ENCODE results near the gene DIPK2A. TPM values are rescaled to one million over a fixed set of nuclear protein-coding genes. Genes with fewer than 3 reads are reported as not detected.

The DIPK2A gene
- total RNA-seq, 1 experiment from 2014 or later: 11.0 TPM

GRCh38 chr3:143928541-143929255, 42.9 kb upstream of the DIPK2A start (continued):
- TF ChIP-seq, protein P1, sequence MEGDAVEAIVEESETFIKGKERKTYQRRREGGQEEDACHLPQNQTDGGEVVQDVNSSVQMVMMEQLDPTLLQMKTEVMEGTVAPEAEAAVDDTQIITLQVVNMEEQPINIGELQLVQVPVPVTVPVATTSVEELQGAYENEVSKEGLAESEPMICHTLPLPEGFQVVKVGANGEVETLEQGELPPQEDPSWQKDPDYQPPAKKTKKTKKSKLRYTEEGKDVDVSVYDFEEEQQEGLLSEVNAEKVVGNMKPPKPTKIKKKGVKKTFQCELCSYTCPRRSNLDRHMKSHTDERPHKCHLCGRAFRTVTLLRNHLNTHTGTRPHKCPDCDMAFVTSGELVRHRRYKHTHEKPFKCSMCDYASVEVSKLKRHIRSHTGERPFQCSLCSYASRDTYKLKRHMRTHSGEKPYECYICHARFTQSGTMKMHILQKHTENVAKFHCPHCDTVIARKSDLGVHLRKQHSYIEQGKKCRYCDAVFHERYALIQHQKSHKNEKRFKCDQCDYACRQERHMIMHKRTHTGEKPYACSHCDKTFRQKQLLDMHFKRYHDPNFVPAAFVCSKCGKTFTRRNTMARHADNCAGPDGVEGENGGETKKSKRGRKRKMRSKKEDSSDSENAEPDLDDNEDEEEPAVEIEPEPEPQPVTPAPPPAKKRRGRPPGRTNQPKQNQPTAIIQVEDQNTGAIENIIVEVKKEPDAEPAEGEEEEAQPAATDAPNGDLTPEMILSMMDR (IDR thresholded peaks at IDR 0.05 in 2 of 3, conservative IDR thresholded peaks at IDR 0.05 in 1 of 3; ENCODE audit: borderline replicate concordance in 1 of 3, insufficient read depth in 1 of 3, low read depth in 2 of 3, low read length in 2 of 3): no peak
- TF ChIP-seq SIN3A (IDR thresholded peaks at IDR 0.05; ENCODE audit: low read depth): no peak
- no peak for TF ChIP-seq SP1 (IDR thresholded peaks at IDR 0.05; ENCODE audit: low read depth)
- TF ChIP-seq FOSL1 (IDR thresholded peaks at IDR 0.05; ENCODE audit: low read depth): no peak
- no peak for TF ChIP-seq EGR1 (IDR thresholded peaks at IDR 0.05; ENCODE audit: low read depth)
- TF ChIP-seq EZH2phosphoT487 (IDR thresholded peaks at IDR 0.05; ENCODE audit: borderline replicate concordance): no peak

GRCh38 chr3:143934791-143935190, 36.8 kb upstream of the DIPK2A start:
- Histone ChIP-seq H3K9me3 (ENCODE audit: control insufficient read depth in 1 of 2, insufficient read depth in 1 of 2, low read depth in 1 of 2, low read length in 2 of 2) (no peaks in the 10 kb centered on the region), H3K4me3 (replicated peaks in 1 of 2; ENCODE audit: low read depth in 1 of 2, low read length in 2 of 2) (no peak overlapping the region), H2AFZ (ENCODE audit: low read depth, low read length, poor library complexity, severe bottlenecking) (no peak overlapping the region), H3K4me2 (ENCODE audit: low read length) (no peak overlapping the region), H3K4me1 (ENCODE audit: control insufficient read depth in 1 of 2, insufficient read depth in 2 of 2, low read length in 2 of 2) (no peaks in the 10 kb centered on the region), H3K27ac (ENCODE audit: low read depth, low read length) (no peak overlapping the region), H4K20me1 (ENCODE audit: insufficient read depth) (no peaks in the 10 kb centered on the region), H3K79me2 (ENCODE audit: insufficient read depth, low read length) (no peaks in the 10 kb centered on the region), H3K27me3 (ENCODE audit: insufficient read depth, low read length) (no peaks in the 10 kb centered on the region), H3K9ac (ENCODE audit: low read length) (no peak overlapping the region), H3K9me2 (ENCODE audit: insufficient read depth) (no peaks in the 10 kb centered on the region), H3K36me3 (ENCODE audit: control insufficient read depth in 1 of 2, insufficient read depth in 2 of 2, low read length in 2 of 2) (no peaks in the 10 kb centered on the region)
- RAD21 ChIA-PET (ENCODE audit: low non-redundant PET in 1 of 2, low total read pairs in 2 of 2, uncharacterized antibody in 2 of 2, unreplicated experiment in 2 of 2): no interaction called here
- intact Hi-C loops (cut with micrococcal nuclease): no loop called here
- TF ChIP-seq, protein P1 (IDR thresholded peaks at IDR 0.05 in 2 of 3, conservative IDR thresholded peaks at IDR 0.05 in 1 of 3; ENCODE audit: borderline replicate concordance in 1 of 3, insufficient read depth in 1 of 3, low read depth in 2 of 3, low read length in 2 of 3): no peak
- TF ChIP-seq, protein P2, sequence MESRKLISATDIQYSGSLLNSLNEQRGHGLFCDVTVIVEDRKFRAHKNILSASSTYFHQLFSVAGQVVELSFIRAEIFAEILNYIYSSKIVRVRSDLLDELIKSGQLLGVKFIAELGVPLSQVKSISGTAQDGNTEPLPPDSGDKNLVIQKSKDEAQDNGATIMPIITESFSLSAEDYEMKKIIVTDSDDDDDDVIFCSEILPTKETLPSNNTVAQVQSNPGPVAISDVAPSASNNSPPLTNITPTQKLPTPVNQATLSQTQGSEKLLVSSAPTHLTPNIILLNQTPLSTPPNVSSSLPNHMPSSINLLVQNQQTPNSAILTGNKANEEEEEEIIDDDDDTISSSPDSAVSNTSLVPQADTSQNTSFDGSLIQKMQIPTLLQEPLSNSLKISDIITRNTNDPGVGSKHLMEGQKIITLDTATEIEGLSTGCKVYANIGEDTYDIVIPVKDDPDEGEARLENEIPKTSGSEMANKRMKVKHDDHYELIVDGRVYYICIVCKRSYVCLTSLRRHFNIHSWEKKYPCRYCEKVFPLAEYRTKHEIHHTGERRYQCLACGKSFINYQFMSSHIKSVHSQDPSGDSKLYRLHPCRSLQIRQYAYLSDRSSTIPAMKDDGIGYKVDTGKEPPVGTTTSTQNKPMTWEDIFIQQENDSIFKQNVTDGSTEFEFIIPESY (IDR thresholded peaks at IDR 0.05; ENCODE audit: extremely low read depth, insufficient replicate concordance, low read length): no peak
- TF ChIP-seq JUND (IDR thresholded peaks at IDR 0.05) (no peak), EGR1 (IDR thresholded peaks at IDR 0.05; ENCODE audit: low read depth) (no peak), FOSL1 (IDR thresholded peaks at IDR 0.05; ENCODE audit: low read depth) (no peak), EZH2 (IDR thresholded peaks at IDR 0.05) (no peak), TCF7L2 (IDR thresholded peaks at IDR 0.05; ENCODE audit: borderline replicate concordance, extremely low read depth, insufficient read depth, insufficient read length) (no peak), CEBPB (IDR thresholded peaks at IDR 0.05; ENCODE audit: low read depth) (no peak), CBX3 (IDR thresholded peaks at IDR 0.05; ENCODE audit: low read depth) (no peak)
- POLR2A ChIA-PET: no interaction called here
- ATAC-seq: no peak
- BruUV-seq (replicated peaks): no TSS peak
- CTCF ChIA-PET: no interaction called here
- no peak for DNase-seq (ENCODE audit: low read depth, low spot score)

Measured in HCT116 (cell line).